ENCODE measurements around the gene SERBP1.
A peak's percentile ranks its signal among the peaks of the same experiment; 100 is the strongest.

SERBP1 gene

DNA sequence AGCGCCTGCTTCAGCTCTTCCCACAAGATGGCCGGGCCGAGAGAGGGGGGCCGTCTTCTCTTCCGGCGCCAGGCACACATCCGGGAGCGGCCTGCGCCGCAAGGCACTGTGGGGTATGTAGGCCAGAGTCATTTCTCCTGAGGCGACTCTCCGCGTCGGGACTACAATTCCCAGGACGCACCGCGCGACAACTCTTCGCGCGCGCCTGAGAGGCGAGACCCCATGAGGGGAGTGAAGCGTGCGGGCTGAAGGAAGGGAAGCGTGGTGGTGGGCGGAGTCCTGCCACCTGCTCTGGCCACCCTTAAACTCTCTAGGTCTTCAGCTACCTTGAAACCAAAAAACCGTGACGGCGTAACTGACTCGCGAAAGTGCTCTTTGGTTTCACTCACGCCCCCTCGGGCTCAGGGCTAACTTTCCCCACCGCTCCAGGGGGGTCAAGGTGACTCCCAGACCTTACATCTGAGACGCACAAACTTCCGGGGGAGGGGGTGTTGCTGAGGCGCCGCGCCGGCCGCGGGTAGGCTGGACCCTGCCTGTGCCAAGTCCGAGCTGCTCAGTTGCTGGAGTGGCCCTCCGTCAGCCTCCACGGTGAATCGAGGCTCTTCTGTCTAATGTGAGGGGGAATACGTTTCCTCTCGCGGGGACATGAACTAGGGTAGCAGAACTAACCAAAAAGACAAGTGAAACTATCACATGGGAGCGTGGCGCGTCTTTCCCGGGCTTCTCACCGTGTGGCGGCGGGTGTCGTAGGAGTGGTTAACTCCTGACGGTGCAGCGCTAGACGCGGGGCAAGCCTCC, at the start of gene SERBP1:
SERBP1 (minus strand) TSS at position 45 of the 798 bp plus-strand sequence. CDS start 102 bp downstream, outside the sequence.
- H3K27ac ChIP-seq: peak within 1 kb of the TSS; percentile 92
- no peak for TF ChIP-seq ZFX (IDR thresholded peaks at IDR 0.05)
- TF ChIP-seq, protein P1, sequence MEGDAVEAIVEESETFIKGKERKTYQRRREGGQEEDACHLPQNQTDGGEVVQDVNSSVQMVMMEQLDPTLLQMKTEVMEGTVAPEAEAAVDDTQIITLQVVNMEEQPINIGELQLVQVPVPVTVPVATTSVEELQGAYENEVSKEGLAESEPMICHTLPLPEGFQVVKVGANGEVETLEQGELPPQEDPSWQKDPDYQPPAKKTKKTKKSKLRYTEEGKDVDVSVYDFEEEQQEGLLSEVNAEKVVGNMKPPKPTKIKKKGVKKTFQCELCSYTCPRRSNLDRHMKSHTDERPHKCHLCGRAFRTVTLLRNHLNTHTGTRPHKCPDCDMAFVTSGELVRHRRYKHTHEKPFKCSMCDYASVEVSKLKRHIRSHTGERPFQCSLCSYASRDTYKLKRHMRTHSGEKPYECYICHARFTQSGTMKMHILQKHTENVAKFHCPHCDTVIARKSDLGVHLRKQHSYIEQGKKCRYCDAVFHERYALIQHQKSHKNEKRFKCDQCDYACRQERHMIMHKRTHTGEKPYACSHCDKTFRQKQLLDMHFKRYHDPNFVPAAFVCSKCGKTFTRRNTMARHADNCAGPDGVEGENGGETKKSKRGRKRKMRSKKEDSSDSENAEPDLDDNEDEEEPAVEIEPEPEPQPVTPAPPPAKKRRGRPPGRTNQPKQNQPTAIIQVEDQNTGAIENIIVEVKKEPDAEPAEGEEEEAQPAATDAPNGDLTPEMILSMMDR (conservative IDR thresholded peaks at IDR 0.05): no peak

DNA sequence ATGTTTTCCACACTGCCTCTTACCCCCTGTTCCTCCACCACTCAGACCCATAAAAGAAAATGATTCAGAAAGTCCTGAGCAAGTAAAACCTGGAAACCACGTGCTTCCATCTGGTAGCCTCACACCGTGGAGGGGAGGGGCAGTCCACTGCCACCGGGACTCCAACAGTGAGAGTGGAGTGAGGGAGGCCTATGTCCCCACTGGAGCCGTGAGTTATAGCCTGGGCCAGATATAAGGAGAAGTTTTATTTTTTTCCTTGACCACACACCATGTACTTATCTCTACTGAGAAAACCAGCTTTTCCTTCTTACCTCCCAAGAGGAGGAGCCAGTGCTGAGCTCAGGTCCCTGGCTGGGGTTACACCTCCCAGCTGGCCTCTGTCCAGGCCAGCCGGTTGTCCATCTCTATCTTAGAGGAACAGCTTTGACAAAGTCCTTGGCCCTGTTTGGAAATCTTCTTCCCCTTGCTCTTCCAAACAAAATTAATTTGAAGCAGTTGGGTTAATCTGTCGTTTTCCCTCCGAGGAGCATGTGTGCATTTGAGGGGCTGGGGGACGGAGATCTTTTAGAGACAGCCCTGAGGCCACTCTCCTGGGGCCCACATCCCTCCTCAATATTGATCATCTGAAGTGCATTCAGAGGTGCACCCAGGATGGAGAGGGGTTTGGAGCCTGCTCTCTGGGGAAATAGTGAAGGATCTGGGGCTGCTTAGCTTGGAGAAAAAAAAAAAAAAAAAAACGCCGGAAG, 49.1 kb upstream of the SERBP1 start:
- TF ChIP-seq, protein P1 (conservative IDR thresholded peaks at IDR 0.05): no peak
- no peak for TF ChIP-seq ZFX (IDR thresholded peaks at IDR 0.05)
- H3K27ac ChIP-seq: peak overlapping the region; percentile 65

DNA sequence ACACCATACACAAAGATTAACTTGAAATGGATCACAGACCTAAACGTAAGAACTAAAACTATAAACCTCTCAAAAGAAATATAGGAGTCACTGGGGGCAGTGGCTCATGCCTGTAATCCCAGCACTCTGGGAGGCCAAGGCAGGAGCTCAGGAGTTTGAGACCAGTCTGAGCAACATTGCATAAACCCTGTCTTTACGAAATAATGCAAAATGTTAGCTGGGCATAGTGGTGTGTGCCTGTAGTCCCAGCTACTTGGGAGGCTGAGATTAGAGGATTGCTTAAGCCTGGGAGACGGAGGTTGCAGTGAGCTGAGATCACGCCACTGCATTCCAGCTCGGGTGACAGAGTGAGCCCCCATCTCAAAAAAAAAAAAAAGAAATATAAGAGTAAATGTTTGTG, 46.7 kb upstream of the SERBP1 start:
- no peak for TF ChIP-seq ZFX (IDR thresholded peaks at IDR 0.05)
- TF ChIP-seq, protein P1 (conservative IDR thresholded peaks at IDR 0.05): no peak

DNA sequence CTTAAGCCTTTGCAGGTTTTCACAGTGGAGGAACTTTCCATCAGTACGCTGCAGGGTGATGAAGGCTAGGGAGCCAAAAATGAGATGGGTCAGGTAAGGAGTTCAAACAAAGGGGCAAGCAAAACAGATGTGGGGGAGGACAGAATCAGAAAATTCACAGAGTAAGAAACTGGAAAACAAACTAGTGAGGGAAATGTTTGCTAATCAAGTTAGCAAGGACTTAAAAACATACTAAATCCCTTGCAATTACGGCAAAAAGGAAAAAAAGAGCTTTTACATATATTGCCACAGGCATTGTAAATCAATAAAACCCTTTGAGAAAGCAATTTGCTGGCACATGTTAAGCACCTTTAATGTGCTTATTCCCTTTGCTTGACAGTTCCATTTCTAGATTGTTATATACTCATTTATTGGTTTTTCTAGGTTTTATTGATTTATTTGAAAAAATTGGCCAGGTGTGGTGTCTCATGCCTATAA, 45.8 kb upstream of the SERBP1 start:
- no peak overlapping the region for H3K27ac ChIP-seq
- TF ChIP-seq ZFX (IDR thresholded peaks at IDR 0.05): no peak
- TF ChIP-seq, protein P1 (conservative IDR thresholded peaks at IDR 0.05): no peak

More for the DNA sequence above, 46.7 kb upstream of the SERBP1 start:
- H3K27ac ChIP-seq: no peak overlapping the region

DNA sequence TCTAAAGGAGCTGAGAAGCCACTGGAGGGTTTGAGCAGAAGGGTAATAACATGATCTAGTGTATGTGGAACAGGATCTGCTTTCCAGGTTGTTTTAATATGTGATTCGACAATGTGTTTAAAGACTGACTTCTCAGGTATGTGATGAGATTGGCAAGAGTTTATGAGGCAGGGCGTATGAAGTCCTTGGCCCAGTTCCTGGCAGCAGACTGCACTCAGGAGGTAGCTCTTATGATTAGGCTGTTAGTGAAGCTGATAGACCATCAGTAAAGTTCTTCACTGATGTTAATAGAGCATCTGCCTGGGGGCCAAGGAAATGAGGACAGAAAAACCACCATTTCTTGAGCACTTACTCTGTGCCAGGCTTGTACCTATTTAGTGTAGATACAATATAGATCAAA, 41.9 kb upstream of the SERBP1 start:
- no peak for TF ChIP-seq ZFX (IDR thresholded peaks at IDR 0.05)
- TF ChIP-seq, protein P1 (conservative IDR thresholded peaks at IDR 0.05): no peak
- no peak overlapping the region for H3K27ac ChIP-seq

DNA sequence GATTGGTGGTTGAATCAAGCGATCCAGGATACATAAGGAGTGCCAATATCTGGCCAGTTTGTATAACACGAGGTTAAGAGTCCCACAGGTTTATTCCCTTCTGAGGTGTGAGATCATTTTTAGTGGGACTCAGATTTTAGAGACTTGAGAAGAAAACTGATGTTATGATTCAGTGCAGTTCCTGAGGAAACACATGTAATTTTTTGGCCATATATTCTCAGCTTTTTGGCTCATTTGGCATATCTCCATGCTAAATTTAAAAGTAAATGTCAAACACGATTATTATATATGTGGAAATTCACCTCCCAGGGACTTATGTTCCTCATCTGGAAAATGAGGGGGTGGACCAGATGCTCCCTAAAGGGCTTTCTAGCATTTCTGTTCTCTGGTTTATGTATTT, 39.2 kb upstream of the SERBP1 start:
- no peak for TF ChIP-seq ZFX (IDR thresholded peaks at IDR 0.05)
- TF ChIP-seq, protein P1 (conservative IDR thresholded peaks at IDR 0.05): no peak
- H3K27ac ChIP-seq: no peak overlapping the region
